ENCODE results near the gene SGCD.

GRCh38 chr5:156435101-156435500, 108.1 kb downstream of the SGCD start:
- TF ChIP-seq POLR2AphosphoS5 (IDR thresholded peaks at IDR 0.05; ENCODE audit: low read depth, low read length) (no peak), TAF1 (IDR thresholded peaks at IDR 0.05; ENCODE audit: low read depth, low read length) (no peak), PAX5 (IDR thresholded peaks at IDR 0.05; ENCODE audit: insufficient read depth, low read length, severe bottlenecking) (no peak), SPI1 (IDR thresholded peaks at IDR 0.05; ENCODE audit: low read depth, low read length) (no peak)

All from GM12891 (cell line).